Colonic mucosa (tissue), 4 donors: ENCODE results near the gene XPNPEP3. TPM values are rescaled to one million over a fixed set of nuclear protein-coding genes. Genes with fewer than 3 reads are reported as not detected.
"Not testable (repeated sequence)": the region's sequence is repeated elsewhere in the genome, so short reads cannot be mapped to it uniquely, and the experiment has no call there.

Experiments
- DNase-seq: peaks from one replicate; pipeline ENCODE4 v3.0.0-alpha.2; 2020
- H3K27ac ChIP-seq: fragments of 200-600 bp; one replicate; pipeline ENCODE4 v1.8.0; 2021
- H3K27me3 ChIP-seq: fragments of 200-600 bp; one replicate; pipeline ENCODE4 v1.8.0; 2021
- H3K36me3 ChIP-seq: fragments of 200-600 bp; one replicate; pipeline ENCODE4 v1.8.0; 2021
- H3K4me1 ChIP-seq: fragments of 200-600 bp; one replicate; pipeline ENCODE4 v1.8.0; 2021; ENCODE audit warnings: mild to moderate bottlenecking
- H3K4me3 ChIP-seq: fragments of 200-600 bp; one replicate; pipeline ENCODE4 v1.8.0; 2021
- H3K9ac ChIP-seq, 2 donors: one replicate each; pipeline ENCODE4 v1.7.0; 2013; ENCODE audit warnings: control low read depth in 2 of 2, low read depth in 2 of 2, low read length in 2 of 2
- H3K9me3 ChIP-seq: fragments of 200-600 bp; one replicate; pipeline ENCODE4 v1.8.0; 2021
- CTCF ChIP-seq: fragments of 200-600 bp; IDR thresholded peaks from one replicate; pipeline ENCODE4 v1.8.0; 2022; ENCODE audit warnings: antibody characterized with exemption, mild to moderate bottlenecking
- intact Hi-C: fragments of 100-400 bp; cut with DNase I; formaldehyde crosslinking; loops from one replicate; pipeline ENCODE4 v1.14.1; 2022
- total RNA-seq, 2 donors: library from RNA; stranded (reverse); fragmentation: NEBNext Ultra II Directional in 1 of 2; extraction: Animal tissue kit (Norgen Biotek cat#: 25700) in 1 of 2; gene quantifications; one replicate each; pipeline ENCODE4 v1.2.1, GENCODE V29; 2021
- donor health status: healthy.
- donor health status: DM: no; HTN: no; CAD: no.
- donor health status: DM: no; HTN: no; CAD: no.

Gene XPNPEP3
- total RNA-seq, 2 donors from 2014 or later: 12.8 to 22.0 TPM

- Histone ChIP-seq H3K9me3 (no peaks in the 10 kb centered on the region), H3K27ac (no peak within 1 kb of the TSS), H3K4me3 (no peak within 1 kb of the TSS), H3K4me1 (no peaks in the 10 kb centered on the region), H3K27me3 (no peaks in the 10 kb centered on the region), H3K36me3 (no peaks in the 10 kb centered on the region), H3K9ac (no peak within 1 kb of the TSS)
- intact Hi-C loops: no loop called here
- no peak for DNase-seq
- TF ChIP-seq CTCF: no peak
Measured at GRCh38 chr22:40862013-40862412, 5.1 kb downstream of the XPNPEP3 start, which contains the start of gene DNAJB7. Gene DNAJB7 (minus strand): TSS chr22:40862113. CDS start chr22:40861994, 119 bp downstream.

GRCh38 chr22:40862537-40862936 lies 5.6 kb downstream of the XPNPEP3 start:
- no peak for TF ChIP-seq CTCF
- Histone ChIP-seq H3K27ac (no peak overlapping the region), H3K9ac (no peak overlapping the region), H3K4me1 (no peaks in the 10 kb centered on the region), H3K4me3 (no peak overlapping the region), H3K27me3 (no peaks in the 10 kb centered on the region), H3K36me3 (no peaks in the 10 kb centered on the region), H3K9me3 (no peaks in the 10 kb centered on the region)
- intact Hi-C loops: no loop called here
- no peak for DNase-seq

- H3K27me3 ChIP-seq: no peaks in the 10 kb centered on the region
- no peaks in the 10 kb centered on the region for H3K9me3 ChIP-seq
- no peak for TF ChIP-seq CTCF
- no peaks in the 10 kb centered on the region for H3K4me1 ChIP-seq
- intact Hi-C loops: no loop called here
- H3K36me3 ChIP-seq: no peaks in the 10 kb centered on the region
- H3K9ac ChIP-seq: no peak overlapping the region
- DNase-seq: no peak
- no peak overlapping the region for H3K27ac ChIP-seq
- H3K4me3 ChIP-seq: no peak overlapping the region
Measured at GRCh38 chr22:40867109-40867508, 10.2 kb downstream of the XPNPEP3 start.

GRCh38 chr22:40868379-40868778 lies 11.4 kb downstream of the XPNPEP3 start:
- H3K27ac ChIP-seq, H3K4me3 ChIP-seq, H3K4me1 ChIP-seq, intact Hi-C loops, H3K36me3 ChIP-seq, H3K9ac ChIP-seq, DNase-seq, H3K9me3 ChIP-seq, H3K27me3 ChIP-seq: not testable (repeated sequence)

- Histone ChIP-seq H3K27me3 (no peaks in the 10 kb centered on the region), H3K9ac (no peak overlapping the region), H3K4me3 (no peak overlapping the region), H3K27ac (no peak overlapping the region), H3K4me1 (no peaks in the 10 kb centered on the region), H3K36me3 (no peaks in the 10 kb centered on the region), H3K9me3 (no peaks in the 10 kb centered on the region)
- no peak for DNase-seq
- no peak for TF ChIP-seq CTCF
- intact Hi-C loops: no loop called here
Measured at GRCh38 chr22:40874016-40874415, 17.1 kb downstream of the XPNPEP3 start.

- H3K27me3 ChIP-seq: no peaks in the 10 kb centered on the region
- TF ChIP-seq CTCF: no peak
- no peak overlapping the region for H3K27ac ChIP-seq
- no peak for DNase-seq
- no peak overlapping the region for H3K9ac ChIP-seq
- no peaks in the 10 kb centered on the region for H3K36me3 ChIP-seq
- no peaks in the 10 kb centered on the region for H3K4me1 ChIP-seq
- intact Hi-C loops: no loop called here
- H3K4me3 ChIP-seq: no peak overlapping the region
- H3K9me3 ChIP-seq: no peaks in the 10 kb centered on the region
Measured at GRCh38 chr22:40875111-40875510, 18.2 kb downstream of the XPNPEP3 start.
